ENCODE data around the gene YJEFN3. TPM values are rescaled to one million over a fixed set of nuclear protein-coding genes. Genes with fewer than 3 reads are reported as not detected.

The YJEFN3 gene
- total and polyA plus RNA-seq, 2 of the 8 experiments (the other 6 are each of a cell fraction or from before 2014, with no cell fraction given): 5.7 to 9.4 TPM

- Histone ChIP-seq H3K56ac (replicated peaks; ENCODE audit: insufficient read length, low read depth, low read length) (no peak overlapping the region), H4K8ac (ENCODE audit: extremely low read depth, insufficient read depth, low read length) (no peak overlapping the region), H3K4me2 (ENCODE audit: insufficient read depth in 1 of 2, low read depth in 2 of 2, low read length in 2 of 2) (no peak overlapping the region), H2BK20ac (ENCODE audit: low read length) (no peak overlapping the region), H3K4me3 (ENCODE audit: extremely low read depth in 1 of 4, insufficient read depth in 2 of 4, low read depth in 3 of 4, low read length in 4 of 4) (no peak overlapping the region), H3K27me3 (replicated peaks in 1 of 4; ENCODE audit: control insufficient read depth in 3 of 4, extremely low read depth in 1 of 4, insufficient read depth in 3 of 4, low read length in 3 of 4) (peaks cover 2 to 9% (median 6%) of the 10 kb centered on the region in 4 experiments; a peak in 6 of 7 replicates), H3K79me2 (ENCODE audit: control insufficient read depth in 1 of 2, insufficient read depth in 2 of 2, low read length in 2 of 2) (no peaks in the 10 kb centered on the region), H2BK12ac (ENCODE audit: low read depth, low read length) (no peak overlapping the region), H4K91ac (replicated peaks; ENCODE audit: insufficient read length, low read length) (no peak overlapping the region), H2AFZ (ENCODE audit: low read length) (no peak overlapping the region), H3K23me2 (ENCODE audit: low read depth, low read length) (peaks cover 6% of the 10 kb centered on the region; the same call in 1 of the 2 replicates), H3K36me3 (ENCODE audit: control insufficient read depth in 2 of 4, insufficient read depth in 4 of 4, low read length in 3 of 4) (peaks cover 0 to 5% (median 0%) of the 10 kb centered on the region in 4 experiments; a peak in 3 of 8 replicates), H3K9me3 (ENCODE audit: insufficient read depth in 2 of 2, low read depth in 1 of 2, low read length in 1 of 2) (no peaks in the 10 kb centered on the region), H3K4me1 (replicated peaks in 1 of 4; ENCODE audit: control insufficient read depth in 3 of 4, insufficient read depth in 4 of 4, low read length in 3 of 4) (peaks cover 0 to 8% (median 3%) of the 10 kb centered on the region in 4 experiments; a peak in 3 of 7 replicates), H3K23ac (ENCODE audit: insufficient read length) (no peak overlapping the region), H2BK15ac (ENCODE audit: low read length) (no peak overlapping the region), H4K20me1 (replicated peaks in 1 of 2; ENCODE audit: control insufficient read depth in 1 of 2, insufficient read depth in 2 of 2, low read length in 2 of 2) (peaks cover 6 to 17% of the 10 kb centered on the region in 2 experiments), H2BK120ac (replicated peaks; ENCODE audit: low read depth, low read length) (no peak overlapping the region), H3K79me1 (ENCODE audit: low read depth, low read length) (no peaks in the 10 kb centered on the region), H3K9ac (replicated peaks in 1 of 4; ENCODE audit: extremely low read depth in 1 of 4, low read depth in 3 of 4, low read length in 3 of 4) (no peak overlapping the region), H3K18ac (ENCODE audit: extremely low read depth, low read length) (no peak overlapping the region), H3K27ac (ENCODE audit: low read depth, low read length) (no peak overlapping the region), H4K5ac (ENCODE audit: insufficient read length, low read depth, low read length) (no peak overlapping the region), H2AK5ac (ENCODE audit: low read depth, low read length) (no peak overlapping the region), H3K4ac (replicated peaks; ENCODE audit: insufficient read length, low read depth, low read length) (no peak overlapping the region), H3K14ac (ENCODE audit: insufficient read length) (no peak overlapping the region), H2BK5ac (ENCODE audit: low read depth, low read length) (no peak overlapping the region)
- no peak for TF ChIP-seq ATF2 (IDR thresholded peaks at IDR 0.05; ENCODE audit: low read length)
- TF ChIP-seq EP300 (IDR thresholded peaks at IDR 0.05; ENCODE audit: borderline replicate concordance in 1 of 2, low read depth in 2 of 2, low read length in 2 of 2): no peak
- TF ChIP-seq CEBPB (IDR thresholded peaks at IDR 0.05; ENCODE audit: low read depth, low read length): no peak
- no peak for TF ChIP-seq TBP (IDR thresholded peaks at IDR 0.05; ENCODE audit: low read depth, low read length)
- no peak for TF ChIP-seq USF2 (IDR thresholded peaks at IDR 0.05; ENCODE audit: low read length)
- TF ChIP-seq E2F6 (IDR thresholded peaks at IDR 0.05): no peak
- no peak for TF ChIP-seq SP2 (IDR thresholded peaks at IDR 0.05; ENCODE audit: low read length)
- TF ChIP-seq EGR1 (IDR thresholded peaks at IDR 0.05; ENCODE audit: borderline replicate concordance, low read depth, low read length): no peak
- ChIA-PET CTCF (ENCODE audit: partially characterized antibody) (interaction anchor here (1.9 to 8.2 kb wide), 4 partner anchors 19 to 106 kb away, joined by 4 to 104 read pairs (median 16); no protein-coding TSS in a partner anchor), POLR2A (ENCODE audit: partially characterized antibody) (interaction anchor here (0.8 to 2.6 kb wide), 4 partner anchors 14 to 44 kb away, joined by 3 to 10 read pairs (median 6); partner anchors contain the start of genes NDUFA13 and TSSK6)
- no peak for DNase-seq (ENCODE audit: low read depth in 1 of 2, low spot score in 2 of 2)
- FAIRE-seq: no peak
- WGBS, 2 experiments (ENCODE audit: extremely low coverage in 1 of 2, insufficient coverage in 1 of 2, insufficient read length in 1 of 2, insufficient replicate concordance in 2 of 2, low coverage in 1 of 2, low lambda C conversion rate in 2 of 2, missing lambda C conversion rate in 1 of 2): 89% methylated on average over 6 of the region's 6 CpGs; no CpG with 5 or more reads in 1 of the 2 experiments
Observed at GRCh38 chr19:19533841-19534240, 5.1 kb downstream of the YJEFN3 start.

Measured in H1 (cell line).